ENCODE results near the gene MIER1.
"Not testable (repeated sequence)": the region's sequence is repeated elsewhere in the genome, so short reads cannot be mapped to it uniquely, and the experiment has no call there.

The MIER1 gene

DNA sequence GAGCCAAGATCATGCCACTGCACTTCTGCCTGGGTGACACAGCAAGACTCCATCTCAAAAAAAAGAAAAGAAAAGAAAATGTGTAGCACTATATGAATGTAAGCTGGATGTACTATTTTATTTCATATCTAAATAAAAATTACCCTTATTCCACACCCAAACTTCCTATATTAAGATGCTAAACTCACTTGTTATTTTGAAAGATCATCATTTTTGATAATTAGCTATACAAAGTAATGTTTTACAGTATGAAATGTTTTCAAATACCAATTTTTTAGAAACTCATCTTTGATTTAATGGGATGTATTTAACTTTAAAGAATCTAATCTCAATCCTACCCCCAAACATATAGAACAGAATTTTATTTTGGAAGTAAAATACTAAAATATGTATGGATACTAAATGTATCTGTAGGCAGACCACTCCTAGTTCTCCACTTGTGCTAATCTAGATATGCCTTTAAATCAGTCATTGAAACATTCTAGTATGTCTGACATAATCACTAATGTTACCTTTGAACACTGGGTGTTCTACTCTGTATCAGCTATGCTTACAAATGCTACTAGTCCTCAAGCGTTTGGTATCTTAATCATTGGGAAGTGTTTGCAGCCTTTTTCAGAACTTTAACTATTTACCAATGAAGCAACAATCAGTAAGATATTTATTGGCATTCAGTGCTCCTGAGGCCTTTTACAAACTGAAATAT is 12.9 kb downstream of the MIER1 start:
- DNase-seq (ENCODE audit: low read depth in 2 of 3, low spot score in 1 of 3) = no peak

DNA sequence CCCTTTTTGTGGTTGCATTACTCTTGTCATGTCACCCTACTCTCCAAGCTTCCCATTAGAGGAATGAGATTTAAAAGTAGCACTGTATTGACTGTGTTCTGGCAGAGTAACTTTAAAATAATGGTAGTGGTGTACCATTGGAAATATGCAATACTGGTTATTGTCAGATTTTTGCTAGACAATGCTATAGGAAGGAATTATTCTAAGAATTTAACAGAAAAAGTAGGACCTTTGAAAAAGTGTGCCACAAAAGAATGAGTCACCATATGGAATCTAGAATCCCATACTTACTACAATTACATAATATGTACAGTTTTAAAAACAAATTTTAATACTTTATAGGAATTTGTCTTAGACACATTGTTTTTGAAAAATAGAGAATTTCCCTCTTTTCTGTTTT is 13.8 kb downstream of the MIER1 start:
- no peak for DNase-seq (ENCODE audit: low read depth in 2 of 3, low spot score in 1 of 3)

DNA sequence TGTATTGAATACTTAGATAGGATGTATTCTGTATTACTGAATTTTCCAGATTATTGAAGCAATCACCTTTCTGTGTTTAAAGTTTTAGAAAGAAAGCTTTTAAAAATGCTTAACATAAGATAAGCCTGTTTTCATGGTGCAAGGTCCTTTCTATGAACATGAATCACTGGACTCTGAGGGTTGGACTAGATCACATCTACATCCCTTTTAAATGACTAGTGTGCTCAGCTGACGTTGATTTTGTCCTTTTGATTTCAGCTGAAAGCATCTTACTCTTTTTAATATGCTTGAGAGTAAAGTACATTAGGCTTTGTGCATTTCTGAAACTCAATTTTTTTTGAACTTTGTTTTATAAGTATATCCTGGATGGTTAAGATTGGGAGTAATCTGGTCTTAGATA is 16.2 kb downstream of the MIER1 start:
- DNase-seq (ENCODE audit: low read depth in 2 of 3, low spot score in 1 of 3) = no peak

DNA sequence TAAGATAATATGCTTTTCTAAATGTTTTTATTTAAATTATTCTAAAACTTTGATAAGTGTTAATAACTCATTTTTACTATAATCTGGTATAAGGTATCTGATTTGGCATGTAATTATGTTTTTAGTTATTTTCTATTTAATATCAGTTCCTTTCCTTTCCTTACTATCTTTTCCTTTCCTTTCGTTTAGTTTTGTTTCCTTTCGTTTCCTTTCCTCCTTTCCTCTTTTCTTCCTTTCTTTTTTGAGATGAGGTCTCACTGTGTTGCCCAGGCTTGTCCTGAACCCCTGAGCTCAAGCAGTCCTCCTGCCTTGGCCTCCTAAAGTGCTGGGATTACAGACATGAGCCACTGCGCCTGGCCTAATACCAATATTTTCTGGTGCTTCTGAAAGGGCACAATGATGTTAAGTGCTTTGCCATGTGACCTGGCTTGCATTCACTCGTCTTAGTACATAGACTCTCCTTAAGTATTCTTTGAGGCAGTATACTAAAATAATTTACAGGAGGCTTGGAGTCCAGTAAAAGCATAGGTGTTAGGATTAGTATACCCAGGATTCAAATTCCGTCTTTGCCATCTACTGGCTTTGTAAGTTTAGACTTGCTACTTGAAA is 18.7 kb downstream of the MIER1 start:
- DNase-seq (ENCODE audit: low read depth in 2 of 3, low spot score in 1 of 3) = no peak

DNA sequence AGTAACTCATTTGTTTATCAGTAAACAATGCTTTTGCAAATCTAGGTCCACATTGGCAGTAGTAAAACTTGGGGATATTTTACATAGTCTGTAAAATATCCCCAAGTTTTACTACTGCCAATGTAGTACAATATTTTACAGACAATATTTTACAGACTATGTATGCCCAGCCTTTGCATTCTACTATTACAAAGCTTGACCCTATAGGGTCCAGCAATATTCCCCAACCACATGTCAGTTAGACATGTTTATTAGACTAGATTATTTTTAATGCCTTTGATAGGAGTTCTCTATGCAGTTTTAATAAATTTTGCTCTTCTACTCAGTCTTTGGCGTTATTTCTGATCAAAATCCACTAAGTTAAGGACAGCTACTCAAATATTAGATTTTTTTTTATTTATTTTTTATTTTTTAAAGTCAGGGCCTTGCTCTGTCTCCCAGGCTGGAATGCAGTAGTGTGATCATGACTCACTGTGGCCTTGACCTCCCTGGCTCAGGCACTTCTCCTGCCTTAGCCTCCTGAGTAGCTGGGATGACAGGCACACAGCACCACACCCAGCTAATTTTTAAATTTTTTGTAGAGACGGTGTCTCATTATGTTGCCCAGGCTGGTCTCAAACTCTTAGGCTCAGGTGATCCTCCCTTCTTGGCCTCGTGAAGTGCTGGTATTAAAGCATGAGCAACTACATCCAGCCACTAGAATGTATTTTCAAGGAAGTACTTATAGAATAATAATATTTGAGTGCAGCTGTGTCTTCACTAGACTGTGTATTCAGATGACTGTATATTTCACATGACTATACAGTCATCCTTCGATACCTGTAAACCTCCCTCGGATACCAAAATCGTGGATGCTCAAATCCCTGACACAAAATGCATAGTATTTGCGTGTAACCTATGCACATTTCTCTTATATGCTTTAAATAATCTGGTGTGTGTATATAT is 19.8 kb downstream of the MIER1 start:
- DNase-seq (ENCODE audit: low read depth in 2 of 3, low spot score in 1 of 3) = no peak

DNA sequence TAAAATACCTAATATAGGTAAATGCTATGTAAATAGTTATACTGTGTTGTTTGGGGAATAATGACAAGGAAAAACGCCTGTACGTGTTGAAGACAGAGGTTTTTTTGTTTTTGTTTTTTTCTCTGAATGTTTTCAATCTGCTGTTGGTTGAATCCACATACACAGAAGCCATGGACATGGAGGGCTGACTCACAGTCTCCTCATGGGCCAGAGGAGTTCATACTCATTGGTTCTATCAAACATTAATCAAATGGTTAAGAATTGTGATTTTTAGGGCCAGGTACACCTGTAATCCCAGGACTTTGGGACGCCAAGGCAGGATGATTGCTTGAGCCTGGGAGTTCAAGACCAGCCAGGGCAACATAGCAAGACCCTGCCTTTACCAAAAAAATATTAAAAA is 20.5 kb downstream of the MIER1 start:
- no peak for DNase-seq (ENCODE audit: low read depth in 2 of 3, low spot score in 1 of 3)

DNA sequence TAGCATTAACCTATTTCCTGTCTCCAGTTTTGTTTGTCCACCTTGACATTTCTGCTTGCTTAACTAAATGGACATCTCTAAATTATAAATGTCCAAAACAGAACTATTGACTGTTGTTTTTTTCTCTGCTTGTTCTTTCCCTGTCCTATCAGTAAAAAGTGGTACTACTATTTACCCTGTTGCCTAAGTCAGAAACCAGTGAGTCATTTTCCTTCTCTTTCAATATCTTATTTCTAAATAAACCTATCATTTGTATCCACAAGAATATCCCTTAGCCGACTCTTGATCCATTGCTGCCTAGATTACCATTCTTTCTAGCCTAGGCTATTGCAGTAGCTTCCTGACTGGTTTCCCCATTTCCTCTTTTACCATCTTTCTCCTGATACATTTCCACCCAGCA is 22.5 kb downstream of the MIER1 start:
- no peak for DNase-seq (ENCODE audit: low read depth in 2 of 3, low spot score in 1 of 3)

DNA sequence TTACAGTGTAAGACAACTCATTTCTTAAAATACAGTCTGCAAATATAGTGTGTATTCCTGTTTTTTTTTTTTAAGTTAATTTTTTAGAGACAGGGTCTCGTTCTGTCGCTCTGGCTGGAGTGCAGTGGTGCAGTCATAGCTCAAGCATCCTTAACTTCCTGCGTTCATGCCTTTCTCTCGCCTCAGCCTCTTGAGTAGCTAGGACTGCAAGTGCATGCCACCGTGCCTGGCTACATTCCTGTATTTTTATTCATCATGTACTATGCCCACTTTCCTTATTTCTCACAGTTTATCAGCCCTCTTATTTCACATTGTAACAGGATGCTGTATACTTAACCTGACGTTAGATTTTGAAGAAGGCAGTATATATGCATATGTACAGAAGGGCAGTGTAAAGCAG is 26.7 kb downstream of the MIER1 start:
- DNase-seq (ENCODE audit: low read depth in 2 of 3, low spot score in 1 of 3) = no peak

DNA sequence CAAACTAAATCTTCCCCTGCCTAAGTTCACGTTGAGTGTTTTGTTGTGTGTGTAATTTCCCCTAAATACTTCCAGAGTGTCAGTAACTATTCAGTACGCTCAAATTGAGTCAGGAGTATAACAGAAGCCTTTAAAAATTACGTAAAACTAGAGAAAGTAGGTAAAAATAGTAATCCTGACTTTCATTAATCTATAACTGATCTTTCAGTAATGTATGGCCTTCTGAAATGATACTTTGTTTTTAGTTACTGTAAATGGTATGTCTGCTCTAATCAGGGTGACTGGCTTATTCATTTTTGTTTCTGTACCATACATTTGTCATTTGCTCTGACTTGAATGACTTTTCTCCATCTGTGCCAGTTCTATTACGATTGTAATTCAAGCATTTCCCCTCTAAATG is 29.4 kb downstream of the MIER1 start:
- DNase-seq (ENCODE audit: low read depth in 2 of 3, low spot score in 1 of 3) = no peak

DNA sequence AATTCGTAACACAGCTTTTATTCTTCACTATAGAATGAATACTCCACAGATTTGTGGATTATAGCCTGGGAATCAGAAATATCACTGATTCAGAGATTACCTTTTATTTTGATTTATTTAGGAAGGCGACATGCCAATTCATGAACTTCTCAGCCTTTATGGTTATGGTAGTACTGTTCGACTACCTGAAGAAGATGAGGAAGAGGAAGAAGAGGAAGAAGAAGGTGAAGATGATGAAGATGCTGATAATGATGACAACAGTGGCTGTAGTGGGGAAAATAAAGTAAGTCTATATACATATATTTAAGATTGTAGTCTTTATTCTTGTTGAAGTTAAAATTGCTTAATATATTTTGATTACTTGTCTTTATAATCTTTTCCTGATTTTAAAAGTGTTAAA is 33.1 kb downstream of the MIER1 start:
- DNase-seq (ENCODE audit: low read depth in 2 of 3, low spot score in 1 of 3) = no peak

DNA sequence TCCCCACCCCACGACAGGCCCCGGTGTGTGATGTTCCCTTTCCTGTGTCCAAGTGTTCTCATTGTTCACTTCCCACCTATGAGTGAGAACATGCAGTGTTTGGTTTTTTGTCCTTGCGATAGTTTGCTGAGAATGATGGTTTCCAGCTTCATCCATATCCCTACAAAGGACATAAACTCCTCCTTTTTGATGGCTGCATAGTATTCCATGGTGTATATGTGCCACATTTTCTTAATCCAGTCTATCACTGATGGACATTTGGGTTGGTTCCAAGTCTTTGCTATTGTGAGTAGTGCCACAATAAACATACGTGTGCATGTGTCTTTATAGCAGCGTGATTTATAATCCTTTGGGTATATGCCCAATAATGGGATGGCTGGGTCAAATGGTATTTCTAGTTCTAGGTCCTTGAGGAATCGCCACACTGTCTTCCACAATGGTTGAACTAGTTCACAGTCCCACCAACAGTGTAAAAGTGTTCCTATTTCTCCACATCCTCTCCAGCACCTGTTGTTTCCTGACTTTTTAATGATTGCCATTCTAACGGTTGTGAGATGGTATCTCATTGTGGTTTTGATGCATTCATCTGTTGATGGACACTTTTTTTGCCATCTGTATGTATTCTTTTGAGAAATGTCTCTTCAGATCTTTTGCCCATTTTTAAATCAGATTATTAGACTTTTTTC is 41.5 kb downstream of the MIER1 start:
- DNase-seq (ENCODE audit: low read depth in 2 of 3, low spot score in 1 of 3) = not testable (repeated sequence)

DNA sequence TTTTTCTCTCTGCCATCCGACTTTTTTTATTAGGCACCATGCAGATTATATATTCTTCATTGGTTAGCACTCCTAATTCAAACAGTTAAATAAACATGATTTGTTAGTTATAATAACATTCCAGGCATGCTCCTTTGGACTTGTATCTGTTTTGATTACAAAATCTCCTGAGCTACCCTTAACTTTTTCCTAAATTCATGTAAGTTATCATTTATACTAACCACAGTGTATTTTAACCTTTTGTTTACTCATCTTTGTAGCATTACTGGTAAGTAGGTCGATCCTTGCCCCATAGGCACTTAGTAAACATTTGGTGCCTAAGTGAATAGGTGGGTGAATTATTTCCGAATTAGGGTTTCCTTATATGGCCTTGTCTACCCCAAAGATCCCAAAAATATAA is 43.8 kb downstream of the MIER1 start:
- DNase-seq (ENCODE audit: low read depth in 2 of 3, low spot score in 1 of 3) = no peak

DNA sequence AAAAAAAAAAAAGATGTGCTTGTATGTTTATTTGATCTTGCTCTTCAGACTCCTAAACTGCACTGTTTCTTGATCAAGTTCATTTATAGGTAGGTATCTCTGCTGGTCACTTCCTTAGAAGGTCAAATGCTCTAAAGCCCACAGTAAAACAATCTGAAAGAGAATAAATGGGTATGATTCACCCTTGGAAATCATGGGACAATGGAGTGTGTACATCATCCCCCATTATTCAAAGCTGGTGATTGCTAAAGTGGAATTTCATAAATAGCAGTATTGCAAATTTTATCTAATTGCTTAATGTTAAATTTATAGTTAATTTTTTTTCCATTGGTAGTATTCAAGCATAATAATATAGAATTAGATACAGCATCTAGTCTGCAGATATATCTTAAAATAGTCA is 53.4 kb downstream of the MIER1 start:
- DNase-seq (ENCODE audit: low read depth in 2 of 3, low spot score in 1 of 3) = no peak

DNA sequence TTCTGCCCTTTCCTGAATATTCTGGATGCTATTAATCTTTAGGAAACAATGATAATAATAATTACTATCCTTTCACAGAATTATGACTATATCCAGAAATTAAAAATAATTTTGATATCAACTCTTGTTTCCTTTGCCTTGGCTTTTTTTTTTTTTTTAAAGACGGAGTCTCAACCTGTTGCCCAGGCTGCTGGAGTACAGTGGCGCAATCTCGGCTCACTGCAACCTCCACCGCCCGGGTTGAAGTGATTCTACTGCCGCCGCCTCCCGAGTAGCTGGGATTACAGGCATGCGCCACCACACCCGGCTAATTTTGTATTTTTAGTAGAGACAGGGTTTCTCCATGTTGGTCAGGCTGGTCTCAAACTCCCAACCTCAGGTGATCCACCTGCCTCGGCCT is 54.8 kb downstream of the MIER1 start:
- not testable (repeated sequence) for DNase-seq (ENCODE audit: low read depth in 2 of 3, low spot score in 1 of 3)

DNA sequence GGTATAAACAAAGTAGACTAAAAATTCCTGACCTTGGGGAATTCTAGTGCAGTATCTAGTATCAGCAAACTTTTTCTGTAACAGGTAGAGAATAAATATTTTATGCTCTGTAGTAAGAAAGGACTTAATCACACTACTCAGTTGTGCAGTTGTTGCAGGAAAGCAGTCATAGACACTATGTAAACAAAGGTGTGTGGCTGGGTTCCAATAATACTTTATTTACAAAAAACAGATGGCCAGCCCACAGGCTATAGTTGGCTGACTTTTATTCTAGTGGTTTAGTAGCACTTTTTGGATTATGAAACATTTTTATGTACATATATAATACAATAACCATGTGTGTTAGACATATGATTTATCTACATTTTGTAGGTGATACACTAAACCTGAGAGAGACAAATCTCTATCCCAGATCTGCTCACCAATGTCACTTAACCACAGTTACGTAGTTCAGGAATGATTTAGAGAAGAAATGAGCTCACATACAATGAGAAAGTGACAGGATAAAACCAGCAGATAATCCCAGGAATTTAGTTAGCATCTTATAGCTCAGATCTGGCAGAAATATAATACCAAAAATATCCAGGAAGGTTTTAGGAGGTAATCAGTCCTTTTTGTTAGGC is 56.1 kb downstream of the MIER1 start:
- no peak for DNase-seq (ENCODE audit: low read depth in 2 of 3, low spot score in 1 of 3)

DNA sequence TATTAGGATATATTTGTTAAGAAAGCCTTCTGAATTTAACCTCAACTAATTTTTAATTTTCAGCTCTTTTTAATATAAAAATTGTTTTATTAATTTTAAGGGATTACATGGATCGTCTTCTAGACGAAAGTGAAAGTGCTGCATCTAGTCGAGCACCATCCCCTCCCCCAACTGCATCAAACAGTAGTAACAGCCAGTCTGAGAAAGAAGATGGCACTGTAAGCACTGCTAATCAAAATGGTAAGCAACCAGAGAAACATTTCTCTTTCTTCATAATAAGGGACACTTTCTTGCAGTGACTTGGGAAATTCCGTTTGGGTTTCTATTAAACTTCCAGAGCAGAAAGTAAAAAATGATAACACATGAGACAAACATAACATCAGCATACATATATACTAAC is 56.9 kb downstream of the MIER1 start:
- DNase-seq (ENCODE audit: low read depth in 2 of 3, low spot score in 1 of 3) = peak in 1 of 3 donors; percentile 16

DNA sequence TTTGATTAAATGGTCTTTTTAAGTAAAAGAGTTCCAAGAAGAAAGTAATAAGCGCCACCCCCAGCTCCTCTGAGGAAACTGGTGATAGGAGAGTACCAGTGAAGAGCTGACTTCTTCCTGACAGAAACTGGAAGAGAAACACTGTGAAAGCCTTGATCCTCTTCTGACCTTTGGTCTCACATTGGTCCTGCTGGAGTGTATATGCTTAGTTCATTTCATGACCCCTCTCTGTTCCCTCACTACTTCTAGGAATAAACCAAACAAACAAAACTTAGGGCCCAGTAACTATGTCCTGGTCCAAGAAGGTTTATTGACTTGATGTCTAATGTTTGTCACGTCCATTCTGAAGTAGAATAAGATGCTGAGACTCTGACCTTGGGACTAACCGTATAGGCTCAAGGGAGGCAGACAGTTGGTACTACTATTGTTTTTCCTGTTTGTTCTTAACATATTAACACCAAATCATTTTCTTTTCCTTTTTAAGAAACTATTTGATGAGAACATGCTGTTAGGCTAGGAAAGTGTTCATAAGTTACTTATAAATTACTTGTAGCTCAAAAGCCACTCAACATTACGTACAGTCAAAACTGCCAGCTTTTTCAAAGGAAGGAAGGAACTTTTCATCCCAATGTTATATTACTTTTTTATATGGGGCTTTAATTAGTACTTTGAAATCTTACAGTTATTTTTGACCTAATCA is 57.9 kb downstream of the MIER1 start:
- no peak for DNase-seq (ENCODE audit: low read depth in 2 of 3, low spot score in 1 of 3)

DNA sequence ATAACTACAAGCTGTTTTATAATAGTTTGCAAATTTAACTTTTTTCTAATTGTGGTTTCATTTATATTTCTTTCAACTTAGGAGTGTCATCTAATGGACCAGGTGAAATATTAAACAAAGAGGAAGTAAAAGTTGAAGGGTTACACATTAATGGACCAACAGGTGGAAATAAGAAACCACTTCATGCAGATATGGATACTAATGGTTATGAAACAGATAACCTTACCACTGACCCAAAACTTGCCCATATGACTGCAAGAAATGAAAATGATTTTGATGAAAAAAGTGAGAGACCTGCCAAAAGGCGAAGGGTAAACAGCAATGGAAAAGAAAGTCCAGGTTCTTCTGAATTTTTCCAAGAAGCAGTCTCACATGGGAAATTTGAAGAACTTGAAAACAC is 59.7 kb downstream of the MIER1 start:
- no peak for DNase-seq (ENCODE audit: low read depth in 2 of 3, low spot score in 1 of 3)

DNA sequence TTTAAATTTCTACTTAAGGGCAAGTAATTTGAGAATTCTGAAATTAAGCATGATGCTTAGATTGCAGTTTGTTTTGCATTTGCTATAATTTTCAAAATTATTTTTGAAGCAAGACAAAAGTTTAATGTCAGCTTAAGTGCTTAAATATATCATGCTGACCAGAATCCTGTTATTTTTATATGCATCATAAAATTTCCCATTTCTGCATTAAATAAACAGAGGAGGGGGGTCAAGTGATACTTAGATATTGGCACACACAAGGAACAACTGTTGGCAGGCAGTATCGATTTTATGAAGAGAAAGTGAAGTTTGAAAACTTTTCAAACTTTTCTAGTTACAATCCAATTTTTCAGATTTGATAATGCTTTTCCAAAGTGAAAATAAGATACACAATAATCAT is 61.0 kb downstream of the MIER1 start:
- no peak for DNase-seq (ENCODE audit: low read depth in 2 of 3, low spot score in 1 of 3)

DNA sequence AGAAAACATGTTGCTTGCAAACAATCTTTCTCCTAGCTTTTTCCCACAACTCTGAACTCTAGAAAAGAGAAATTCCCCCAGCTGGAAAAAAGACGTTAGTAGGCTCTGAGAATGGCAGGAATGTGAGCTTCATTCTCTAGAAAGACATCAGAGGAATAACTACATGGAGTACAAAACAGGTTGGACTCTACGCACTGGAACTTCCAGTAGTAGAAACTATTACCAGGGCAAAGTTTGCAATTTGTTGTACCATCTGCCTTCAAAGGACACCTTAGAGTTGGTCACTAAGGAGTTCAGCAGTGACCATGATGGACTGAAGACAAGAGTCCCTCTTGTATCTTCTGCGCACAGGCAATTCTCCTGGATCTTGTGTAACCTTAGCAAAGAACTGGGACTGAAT is 68.3 kb downstream of the MIER1 start:
- no peak for DNase-seq (ENCODE audit: low read depth in 2 of 3, low spot score in 1 of 3)
